ENCODE measurements around the gene STRADA.

STRADA gene

DNA sequence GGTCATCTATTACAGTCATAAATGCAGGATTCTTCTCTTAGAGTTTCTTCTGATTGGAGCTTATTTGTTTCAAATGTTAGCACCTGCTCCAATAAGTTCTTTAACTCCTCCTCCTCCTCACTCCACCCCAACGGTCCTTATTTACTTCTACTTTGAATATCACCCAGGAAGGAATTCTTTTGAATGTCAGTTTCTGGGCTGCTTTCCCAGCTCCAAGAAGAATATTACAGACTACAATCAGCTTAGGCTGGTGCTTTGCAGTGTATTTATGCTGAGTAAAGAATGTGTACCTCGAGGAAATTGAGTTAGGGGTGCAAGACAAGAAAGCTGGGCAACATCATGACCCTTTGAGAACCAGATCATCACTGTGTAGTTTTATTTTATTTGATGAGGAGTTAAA is 88.5 kb downstream of the STRADA start:
- in situ Hi-C loops (cut with MboI; ENCODE audit: low sequenced_read_pairs, unreplicated experiment), result no loop called here
- no peak for DNase-seq (ENCODE audit: low spot score)
- TF ChIP-seq, protein P1, sequence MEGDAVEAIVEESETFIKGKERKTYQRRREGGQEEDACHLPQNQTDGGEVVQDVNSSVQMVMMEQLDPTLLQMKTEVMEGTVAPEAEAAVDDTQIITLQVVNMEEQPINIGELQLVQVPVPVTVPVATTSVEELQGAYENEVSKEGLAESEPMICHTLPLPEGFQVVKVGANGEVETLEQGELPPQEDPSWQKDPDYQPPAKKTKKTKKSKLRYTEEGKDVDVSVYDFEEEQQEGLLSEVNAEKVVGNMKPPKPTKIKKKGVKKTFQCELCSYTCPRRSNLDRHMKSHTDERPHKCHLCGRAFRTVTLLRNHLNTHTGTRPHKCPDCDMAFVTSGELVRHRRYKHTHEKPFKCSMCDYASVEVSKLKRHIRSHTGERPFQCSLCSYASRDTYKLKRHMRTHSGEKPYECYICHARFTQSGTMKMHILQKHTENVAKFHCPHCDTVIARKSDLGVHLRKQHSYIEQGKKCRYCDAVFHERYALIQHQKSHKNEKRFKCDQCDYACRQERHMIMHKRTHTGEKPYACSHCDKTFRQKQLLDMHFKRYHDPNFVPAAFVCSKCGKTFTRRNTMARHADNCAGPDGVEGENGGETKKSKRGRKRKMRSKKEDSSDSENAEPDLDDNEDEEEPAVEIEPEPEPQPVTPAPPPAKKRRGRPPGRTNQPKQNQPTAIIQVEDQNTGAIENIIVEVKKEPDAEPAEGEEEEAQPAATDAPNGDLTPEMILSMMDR (IDR thresholded peaks at IDR 0.05; ENCODE audit: borderline replicate concordance, control extremely low read depth, extremely low read depth, insufficient read depth, missing control alignments), result no peak

Data from GM13976 (cell line).